GM18861 (cell line): ENCODE results near the gene GALNS.

Source experiments
- ATAC-seq: cut with Tn5 transposase; IDR thresholded peaks from one replicate; pipeline ENCODE4 v1.9.1; 2021; ENCODE audit not compliant: unreplicated experiment

GALNS gene

DNA sequence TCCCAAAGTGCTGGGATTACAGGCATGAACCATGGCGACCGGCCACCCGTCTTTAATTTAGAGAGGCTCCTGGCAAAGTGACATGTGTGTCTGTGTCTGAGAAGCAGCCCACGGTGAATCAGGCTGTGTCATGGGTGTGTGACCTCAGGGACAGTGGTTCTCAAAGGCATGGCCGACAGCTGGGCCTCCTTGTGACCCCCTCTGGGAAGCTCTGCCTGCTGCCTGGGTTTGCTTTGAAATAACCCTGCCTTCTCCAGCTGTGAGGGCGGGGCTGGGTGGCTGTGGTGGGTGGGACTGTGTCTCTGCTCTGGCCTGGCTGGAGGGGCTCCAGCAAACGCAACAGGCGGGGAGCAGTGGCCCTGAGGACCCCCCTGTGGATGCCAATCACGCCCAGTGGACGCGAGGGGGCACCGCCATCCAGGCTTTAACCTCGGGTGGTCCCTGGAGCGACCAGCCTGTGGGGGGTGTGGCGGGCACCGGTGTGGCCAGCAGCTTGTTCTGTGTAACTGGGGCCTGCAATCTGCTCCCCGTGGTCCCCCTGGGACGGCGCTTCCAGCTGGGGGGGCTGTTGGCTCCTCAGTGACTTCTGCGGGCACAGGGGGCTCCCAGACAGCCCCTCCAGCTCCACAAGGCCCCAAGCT is 36.2 kb downstream of the GALNS start:
- ATAC-seq: no peak

DNA sequence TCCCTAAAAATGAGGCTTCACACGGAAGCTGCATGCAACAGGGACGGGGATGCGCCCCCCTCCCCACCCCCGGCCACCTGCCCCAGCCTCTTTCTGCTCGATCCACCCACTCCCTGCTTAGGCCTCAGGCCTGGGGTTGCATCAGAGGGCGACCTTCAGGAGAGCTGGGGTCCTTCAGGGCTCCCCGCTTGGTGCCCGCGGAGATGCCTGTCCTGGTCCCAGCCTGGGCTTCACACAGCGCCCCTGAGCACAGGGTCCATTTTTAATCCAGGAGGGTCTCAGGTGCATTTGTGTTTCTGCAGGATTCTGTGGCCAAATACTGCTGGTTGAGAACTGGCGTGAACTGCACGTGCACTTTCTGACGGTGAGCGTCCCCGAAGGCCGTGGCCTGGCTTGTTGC is 37.6 kb downstream of the GALNS start:
- no peak for ATAC-seq

DNA sequence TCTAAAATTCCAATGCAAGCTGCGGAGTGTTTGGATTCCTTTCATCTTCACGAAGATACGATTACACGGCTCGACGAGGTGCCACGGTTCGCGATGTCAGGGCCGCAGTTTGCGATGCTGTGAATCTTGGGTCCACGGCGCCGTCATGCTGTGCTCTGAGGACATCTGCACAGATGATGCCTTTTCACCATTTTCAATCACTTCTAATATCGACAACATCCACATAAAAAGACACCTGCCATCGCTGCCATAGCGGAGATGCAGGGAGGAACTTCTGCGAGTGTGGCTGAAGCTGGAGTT is 38.2 kb downstream of the GALNS start:
- no peak for ATAC-seq

DNA sequence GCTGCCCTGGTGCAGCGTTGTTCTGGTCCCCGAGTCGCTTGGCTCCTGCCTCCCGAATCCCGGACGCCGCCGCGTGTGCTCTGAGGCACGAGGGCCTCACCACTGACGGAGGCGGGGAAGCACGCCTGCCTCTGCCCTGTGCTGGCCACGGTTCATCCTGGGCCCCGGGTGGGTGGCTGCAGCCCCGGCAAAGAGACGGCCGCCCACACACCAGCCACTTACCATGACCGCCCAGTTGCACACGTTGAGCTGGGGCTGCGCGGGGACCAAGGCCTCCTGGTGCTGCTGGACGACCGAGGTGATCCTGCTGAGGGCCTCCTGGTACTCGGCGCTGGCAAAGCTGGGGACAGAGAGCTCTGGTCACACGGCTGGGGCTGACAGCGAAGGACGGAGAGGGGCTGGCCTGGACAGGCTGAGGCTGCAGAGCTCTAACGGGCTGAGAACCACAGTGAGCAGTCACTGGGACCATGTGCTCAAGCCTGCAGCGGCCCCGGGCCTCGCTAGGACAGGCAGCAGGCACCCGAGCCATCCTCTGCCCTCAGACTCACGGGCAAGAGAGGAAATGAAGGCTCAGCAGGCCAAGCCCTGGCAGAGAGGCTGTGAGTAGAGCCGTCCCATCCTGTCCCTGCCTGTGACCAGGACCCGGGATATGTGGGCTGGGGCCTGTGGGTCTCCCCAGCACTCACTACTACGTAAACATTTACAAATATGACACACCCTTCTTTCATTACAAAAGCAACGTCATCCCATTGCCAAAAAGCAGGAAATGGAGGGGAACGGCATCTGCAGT is 38.8 kb downstream of the GALNS start:
- no peak for ATAC-seq

DNA sequence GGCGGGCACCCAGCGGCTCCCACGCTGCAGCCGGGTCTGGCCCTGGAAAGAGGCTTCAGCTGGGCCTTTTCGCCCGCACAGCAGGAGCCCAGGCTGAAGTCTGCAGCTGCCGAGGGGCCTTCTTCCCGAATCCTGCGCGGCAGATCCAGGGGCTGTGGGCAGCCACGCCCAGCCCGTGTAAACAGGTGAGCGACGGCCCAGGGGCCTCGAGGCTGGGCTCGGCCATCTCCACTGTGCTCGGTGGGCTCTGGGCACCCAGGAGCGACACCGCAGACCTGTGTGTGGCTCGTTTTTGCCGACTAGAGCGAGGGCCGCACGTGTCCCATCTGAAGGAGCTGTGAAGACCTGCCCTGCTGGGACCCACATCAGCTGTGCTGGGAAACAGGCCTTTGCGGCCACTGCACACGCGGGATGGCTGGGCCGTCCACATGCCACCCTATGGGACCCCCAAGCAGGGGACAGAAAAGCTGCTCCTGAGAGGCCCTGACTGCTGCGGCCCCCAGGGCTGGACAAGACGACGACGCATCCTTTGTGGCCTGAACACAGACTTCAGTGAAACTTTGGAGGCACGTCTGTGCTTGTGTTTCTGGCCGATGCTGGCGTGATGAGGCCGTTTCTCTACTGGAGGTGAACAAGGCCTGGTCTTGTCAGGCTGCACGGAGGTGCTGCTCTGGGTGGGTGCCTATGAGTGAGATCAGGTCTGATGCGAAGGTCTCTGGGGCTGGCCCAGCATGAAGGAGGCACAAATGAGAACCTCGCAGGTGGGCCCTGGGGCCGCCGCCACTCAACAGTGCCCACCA is 39.8 kb downstream of the GALNS start:
- ATAC-seq: no peak

DNA sequence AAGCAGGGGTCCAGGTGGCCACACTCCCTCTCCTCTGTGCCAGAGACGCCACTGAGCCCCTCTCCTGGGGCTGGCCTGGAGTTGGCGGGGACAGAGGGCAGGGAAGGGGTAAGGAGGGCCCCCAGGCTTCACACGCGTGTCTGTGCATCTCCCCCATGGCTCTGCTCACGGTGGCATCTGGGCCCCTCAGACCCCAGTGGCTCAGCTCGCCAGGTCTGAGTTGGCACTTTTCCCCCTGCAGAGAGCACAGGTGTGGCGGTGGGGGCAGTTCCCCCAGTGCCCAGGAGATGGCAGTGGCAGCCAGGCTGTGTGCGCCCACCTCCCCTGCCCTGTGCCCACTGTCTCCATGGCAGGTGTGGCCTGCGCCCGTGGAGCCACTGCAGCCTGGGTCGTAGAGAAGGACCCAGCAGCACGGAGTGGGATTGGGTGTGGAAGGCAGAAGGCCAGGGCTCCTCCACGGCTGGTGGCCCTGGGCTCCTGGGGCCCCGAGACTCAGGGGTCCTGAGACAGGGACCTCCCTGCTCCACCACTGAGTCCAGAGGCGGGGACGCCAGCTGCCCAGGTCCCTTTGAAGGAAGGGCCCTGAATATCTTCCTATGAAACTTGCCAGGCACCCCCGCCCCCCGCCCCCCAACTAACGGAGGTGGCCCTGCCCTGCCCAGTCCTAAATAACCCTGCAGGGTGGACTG is 40.7 kb downstream of the GALNS start:
- ATAC-seq: no peak

DNA sequence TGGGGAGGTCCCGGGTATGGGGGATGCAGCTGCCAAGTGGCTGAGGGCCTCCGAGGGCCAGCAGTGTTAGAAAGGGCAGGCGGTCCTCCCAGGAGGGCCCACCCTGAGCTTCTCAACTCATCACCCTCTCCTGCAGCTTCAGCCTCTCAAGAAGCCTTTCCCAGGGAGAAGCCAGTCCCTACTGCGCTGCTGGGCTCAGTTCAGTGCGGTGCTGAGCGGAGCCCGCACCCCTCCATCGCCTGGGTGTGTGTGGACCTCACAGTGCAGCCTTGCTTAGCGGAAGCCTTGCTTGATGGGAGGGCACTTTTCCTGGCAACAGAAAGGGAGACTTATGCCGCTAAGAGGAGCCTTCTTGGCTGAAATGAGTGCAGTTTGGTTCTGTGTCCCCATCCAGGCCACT is 41.5 kb downstream of the GALNS start:
- ATAC-seq: no peak

DNA sequence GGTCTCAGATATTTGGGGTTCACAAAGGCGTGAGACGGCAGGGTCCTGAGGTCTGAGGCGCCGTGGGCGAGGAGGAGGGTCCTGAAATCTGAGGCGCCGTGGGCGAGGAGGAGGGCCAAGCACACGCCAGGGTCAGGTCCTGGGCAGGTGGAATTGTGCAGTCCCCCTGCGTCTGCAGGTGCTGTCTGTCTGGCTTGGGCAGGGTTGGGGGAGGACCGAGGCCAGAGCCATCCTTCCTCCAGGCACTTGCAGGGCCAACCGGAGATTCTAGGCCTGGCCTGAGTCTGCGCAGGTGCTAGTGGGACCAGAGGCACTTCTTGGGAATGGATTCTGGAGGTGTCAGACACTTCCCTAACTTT is 42.6 kb downstream of the GALNS start:
- ATAC-seq: no peak

DNA sequence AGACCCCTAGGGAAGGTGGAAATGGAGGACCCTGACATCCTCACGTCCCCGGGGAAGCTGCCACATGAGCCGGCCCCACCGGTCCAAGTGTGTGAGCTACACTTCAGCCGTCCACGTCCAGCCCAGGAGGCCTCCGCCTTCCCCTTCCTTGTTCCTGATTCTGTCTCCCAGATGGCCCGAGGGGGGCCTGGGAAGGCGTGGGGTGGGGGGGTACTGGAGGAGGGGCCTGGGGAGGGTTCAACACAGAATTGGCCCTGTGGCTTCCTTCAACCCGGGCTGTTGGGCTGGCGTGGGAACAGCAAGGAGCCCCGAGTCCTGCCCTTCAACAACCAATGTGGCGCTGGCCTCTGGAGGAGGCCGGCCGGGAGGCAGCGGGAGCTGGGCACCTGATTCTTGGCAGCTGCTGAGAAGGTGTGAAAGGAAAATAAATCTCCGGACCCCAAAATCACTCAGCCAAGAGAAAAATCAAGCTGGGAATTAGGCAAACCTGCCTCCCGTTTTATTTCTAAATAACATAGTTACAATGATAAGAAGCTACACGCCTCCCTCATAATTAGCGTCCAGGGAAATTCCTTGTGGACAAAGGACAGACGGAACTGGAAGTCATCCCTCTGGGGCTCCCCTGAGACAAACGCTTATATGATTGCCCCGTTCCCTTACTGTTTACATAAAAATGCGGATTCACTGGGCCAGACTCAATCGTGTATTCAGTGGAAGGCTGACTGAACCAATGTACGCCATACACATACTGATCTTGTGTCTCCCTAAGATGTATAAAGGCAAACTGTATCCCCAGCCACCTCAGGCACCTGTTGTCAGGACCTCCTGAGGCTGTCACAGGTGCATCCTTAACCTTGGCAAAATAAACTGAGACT is 43.2 kb downstream of the GALNS start:
- no peak for ATAC-seq

DNA sequence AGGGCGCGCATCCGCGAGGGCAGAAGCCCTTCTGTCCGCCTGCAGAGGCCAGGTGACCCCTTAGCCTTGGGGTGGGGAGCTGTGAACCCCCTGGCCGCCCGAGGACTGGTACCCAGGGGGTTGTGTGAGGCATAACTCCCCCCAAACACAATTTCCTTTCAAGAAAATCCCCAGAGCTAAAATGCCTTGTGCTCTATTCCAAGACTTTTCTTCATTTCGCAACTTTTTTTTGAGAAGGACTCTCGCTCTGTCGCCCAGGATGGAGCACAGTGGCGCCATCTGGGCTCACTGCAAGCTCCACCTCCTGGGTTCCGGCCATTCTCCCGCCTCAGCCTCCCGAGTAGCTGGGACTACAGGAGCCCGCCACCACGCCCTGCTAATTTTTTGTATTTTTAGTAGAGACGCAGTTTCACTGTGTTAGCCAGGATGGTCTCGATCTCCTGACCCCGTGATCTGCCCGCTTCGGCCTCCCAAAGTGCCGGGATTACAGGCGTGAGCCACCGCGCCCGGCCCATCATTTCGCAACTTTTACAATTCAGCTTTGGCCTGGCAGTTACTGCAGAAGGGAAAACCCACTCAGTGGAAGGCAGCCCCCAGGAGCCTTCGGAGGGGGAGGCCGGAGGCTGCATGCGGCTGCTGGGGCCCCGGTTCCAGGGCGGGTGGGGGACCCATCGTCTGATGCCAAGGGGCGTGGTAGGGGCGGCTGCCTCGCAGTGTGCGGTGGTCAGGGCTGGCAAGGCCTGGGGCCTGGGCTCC is 44.1 kb downstream of the GALNS start:
- no peak for ATAC-seq

DNA sequence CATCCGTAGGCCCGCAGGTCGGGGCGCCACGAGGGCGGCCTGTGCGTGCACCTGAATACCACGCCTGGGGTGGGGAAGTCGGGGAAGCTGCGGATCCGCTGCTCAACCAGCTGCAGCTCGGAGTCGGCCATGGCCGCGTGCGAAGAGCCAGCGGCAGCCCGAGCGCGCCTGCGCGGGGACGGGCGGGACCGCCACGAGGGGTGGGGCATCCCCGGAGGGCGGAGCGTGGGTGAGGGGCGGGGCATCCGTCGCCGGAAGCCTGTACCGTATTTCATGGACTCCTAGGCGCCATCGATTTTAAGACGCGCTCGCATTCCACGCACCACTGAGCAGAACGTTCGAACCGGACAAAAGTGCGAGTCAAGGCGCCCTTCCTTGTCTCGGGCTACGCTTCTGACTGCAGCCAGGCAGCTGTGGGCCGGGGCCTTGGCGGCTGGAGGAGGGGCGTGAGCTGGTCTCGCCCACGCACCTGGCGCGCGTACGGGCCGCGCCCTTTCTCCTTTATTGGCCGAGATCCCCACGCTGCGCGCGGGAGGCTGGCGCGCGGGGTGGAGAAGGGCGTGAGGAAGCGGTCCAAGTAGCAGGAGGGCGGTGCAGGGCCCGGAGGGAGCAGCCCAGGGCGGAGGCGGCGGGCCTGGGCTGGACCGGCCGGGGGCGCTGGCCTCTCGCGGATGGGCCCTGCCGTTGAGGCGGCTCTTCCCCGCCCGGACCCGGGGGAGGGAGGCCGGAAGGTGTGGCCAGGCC is 44.8 kb downstream of the GALNS start, which contains the start of gene APRT:
APRT (minus strand) TSS at position 160 of the 744 bp plus-strand sequence; CDS start at position 131, 29 bp downstream.
- peak; percentile 51 for ATAC-seq

DNA sequence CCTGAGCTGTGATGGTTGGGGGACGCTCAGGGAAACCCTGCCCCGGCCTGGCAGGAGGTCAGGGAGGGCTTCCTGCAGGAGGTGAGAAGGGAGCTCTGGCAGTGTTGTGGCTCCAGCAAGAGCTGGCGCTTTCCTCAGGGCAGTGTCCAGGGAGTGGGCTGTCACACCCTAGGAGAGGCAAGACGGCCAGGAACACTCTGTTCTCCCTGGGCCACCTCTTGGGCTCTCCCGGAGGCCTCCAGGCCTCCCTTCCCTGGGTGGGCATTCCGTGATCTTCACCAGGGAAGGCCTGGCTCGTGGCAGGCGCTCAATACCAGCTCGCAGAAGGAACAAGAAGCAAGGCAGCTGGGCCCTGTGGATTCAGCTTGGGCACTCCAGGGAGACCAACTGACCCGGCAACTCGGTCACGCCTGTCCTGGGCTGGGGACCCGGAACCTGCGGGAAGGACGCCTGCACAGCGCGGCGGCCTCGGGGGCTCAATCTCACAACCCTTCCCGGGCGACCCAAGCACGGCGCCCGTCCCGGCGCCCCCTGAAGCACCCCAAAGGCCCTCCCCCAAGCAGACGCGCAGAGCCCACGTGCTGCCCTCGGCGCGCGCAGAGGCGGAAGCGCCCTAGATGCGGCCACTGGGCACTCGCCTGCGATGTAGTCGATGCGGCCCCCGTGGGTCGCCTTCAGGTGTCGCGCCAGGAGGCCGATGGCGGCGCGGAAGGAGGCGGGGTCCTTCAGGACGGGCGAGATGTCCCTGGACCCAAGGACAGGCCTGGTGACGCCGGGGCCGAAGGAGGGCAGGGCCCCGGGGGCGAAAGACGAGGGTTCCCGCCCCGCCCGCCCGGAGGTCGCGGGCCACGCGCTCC is 45.6 kb downstream of the GALNS start:
- peak; percentile 50 for ATAC-seq

DNA sequence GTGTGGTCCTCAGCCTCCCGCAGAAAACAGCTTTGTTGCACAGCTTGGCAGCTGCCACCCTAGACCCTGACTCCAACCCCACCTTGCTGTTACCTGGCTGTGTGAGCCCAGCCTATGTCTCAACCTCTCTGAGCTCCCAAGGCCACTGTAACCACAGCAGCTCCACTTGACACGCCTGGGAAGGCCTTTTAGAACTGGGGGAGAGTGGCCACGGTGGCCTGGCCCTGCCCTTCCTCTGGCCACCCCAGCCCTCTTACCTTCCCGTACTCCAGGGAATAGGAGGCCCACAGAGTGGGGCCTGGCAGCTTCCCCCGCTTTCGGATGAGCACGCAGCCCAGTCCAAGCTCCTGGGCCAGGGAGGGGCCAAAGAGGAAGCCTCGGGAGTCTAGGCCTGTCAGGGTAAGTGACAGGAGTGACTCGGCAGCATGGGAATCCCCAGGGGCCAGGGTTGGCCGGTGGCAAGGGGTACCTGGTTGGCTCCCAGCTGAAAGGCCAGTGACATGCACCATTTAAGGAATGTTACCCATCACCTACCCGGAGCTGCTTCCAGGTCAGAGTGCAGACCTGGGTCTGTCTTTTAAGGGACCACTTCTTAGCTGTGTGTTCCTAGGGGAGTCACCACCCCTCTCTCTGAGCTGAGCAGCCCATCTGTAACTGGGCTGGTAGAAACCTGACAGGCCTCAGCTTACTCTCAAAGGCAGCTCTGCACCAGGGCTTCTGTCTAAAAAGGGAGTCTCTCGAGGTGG is 46.4 kb downstream of the GALNS start:
- ATAC-seq: no peak

DNA sequence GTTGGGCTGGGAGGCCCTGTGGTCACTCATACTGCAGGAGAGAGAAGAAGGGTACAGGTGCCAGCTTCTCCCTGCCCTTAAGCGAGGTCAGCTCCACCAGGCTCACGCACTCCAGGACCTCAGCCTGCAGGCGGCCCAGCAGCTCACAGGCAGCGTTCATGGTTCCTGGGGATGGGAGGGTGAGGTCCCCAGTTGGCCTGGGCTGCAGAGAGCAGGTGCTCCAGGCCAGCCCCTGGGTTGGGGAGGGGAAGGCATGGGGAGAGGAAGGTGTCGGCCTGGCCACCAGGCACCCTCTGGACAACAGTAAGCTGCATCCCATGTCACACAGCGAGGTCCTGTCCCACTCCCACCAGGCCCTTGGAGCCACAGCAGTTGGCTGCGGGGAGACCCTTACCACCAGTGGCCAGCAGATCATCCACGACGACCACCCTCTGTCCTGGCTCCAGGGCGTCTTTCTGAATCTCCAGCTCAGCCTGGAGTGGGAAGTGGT is 47.0 kb downstream of the GALNS start:
- ATAC-seq: no peak

DNA sequence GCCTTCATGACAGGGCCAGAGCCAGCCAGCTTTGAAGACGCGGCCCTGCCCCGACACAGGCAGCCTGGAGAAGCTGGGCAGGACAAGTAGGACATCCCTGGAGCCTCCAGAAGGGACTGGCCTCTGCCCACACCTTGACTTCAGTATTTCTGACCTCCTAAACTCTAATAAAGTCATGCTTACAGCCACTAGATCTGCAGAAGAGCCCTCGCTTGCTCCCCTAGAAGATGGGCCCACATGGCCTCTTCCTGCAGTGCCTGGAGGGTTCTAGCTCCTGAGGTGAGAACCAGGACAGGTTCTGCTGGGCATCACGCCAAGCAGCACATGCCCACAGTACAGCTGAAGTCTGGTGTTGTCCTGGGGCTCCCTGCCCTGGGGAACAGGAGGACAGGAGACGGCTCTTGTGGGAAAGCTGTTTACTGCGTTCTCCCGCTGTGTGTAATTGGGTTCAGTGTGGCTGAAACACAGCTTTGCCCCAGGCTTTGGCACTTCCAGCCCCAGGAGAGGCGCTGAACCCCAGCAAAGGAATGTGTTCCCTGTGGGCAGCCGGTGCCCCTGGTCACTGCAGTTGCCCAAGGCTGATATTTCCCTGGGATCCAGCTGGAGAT is 47.6 kb downstream of the GALNS start:
- no peak for ATAC-seq

DNA sequence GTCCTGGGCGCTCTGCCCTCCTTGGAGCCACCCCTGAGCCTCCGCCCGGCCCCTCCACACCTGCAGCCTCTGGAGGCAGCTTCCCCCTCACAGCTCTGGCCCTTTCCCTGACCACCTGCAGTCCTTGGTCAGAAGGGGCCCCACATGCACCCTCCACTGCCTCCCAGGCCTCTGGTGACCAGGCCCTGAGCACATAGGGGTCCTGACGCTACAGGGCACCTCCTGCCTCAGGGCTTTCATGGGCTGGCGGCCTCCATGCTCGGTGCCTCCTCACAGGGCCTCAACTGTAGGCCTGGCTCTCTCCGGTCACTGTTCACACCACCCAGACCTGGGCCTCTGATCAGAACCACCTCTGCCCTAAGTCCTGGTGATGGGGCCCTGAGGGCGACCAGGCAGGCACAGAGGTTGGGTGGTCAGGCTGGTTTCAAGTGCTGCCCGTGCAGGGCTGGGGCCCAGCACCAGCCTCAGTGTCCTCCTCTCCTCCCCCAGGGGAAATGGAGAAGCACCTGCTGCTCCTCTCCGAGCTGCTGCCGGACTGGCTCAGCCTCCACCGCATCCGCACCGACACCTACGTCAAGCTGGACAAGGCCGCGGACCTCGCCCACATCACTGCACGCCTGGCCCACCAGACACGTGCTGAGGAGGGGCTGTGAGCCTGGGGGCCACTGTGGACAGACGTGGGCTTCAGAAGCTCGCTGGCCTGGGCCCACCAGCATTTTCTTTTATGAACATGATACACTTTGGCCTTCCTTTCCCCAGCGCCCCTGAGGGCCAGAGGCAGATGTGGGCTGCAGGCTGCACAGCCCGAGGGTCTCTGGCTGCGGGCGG is 48.9 kb downstream of the GALNS start:
- ATAC-seq: no peak
